Hepatocyte (in vitro differentiated cells): ENCODE data around the gene VAV2. TPM values are rescaled to one million over a fixed set of nuclear protein-coding genes. Genes with fewer than 3 reads are reported as not detected.

Experiments
- DNase-seq: peaks from one replicate; pipeline ENCODE4 v3.0.0-alpha.2; 2016; ENCODE audit warnings: low spot score
- H2AFZ ChIP-seq: fragments of 200-600 bp; sonication (generic); 2 replicates; pipeline ENCODE4 v1.6.0; 2016; ENCODE audit warnings: antibody characterized with exemption, mild to moderate bottlenecking
- H3K27ac ChIP-seq: fragments of 200-600 bp; sonication (generic); 2 replicates; pipeline ENCODE4 v1.5.1; 2016; ENCODE audit warnings: mild to moderate bottlenecking
- H3K27me3 ChIP-seq: fragments of 200-600 bp; sonication (generic); 2 replicates; pipeline ENCODE4 v1.6.1; 2016
- H3K36me3 ChIP-seq: fragments of 200-600 bp; sonication (generic); replicated peaks from 2 replicates; pipeline ENCODE4 v1.5.1; 2016; ENCODE audit warnings: low read depth; ENCODE audit not compliant: insufficient read depth
- H3K4me1 ChIP-seq: fragments of 200-600 bp; sonication (generic); 2 replicates; pipeline ENCODE4 v1.5.1; 2016; ENCODE audit warnings: mild to moderate bottlenecking, moderate library complexity; ENCODE audit not compliant: insufficient read depth
- H3K4me2 ChIP-seq: fragments of 200-600 bp; sonication (generic); 2 replicates; pipeline ENCODE4 v1.6.0; 2016
- H3K4me3 ChIP-seq: fragments of 200-600 bp; sonication (generic); 2 replicates; pipeline ENCODE4 v1.5.1; 2016; ENCODE audit warnings: mild to moderate bottlenecking
- H3K79me2 ChIP-seq: fragments of 200-600 bp; sonication (generic); 2 replicates; pipeline ENCODE4 v1.6.0; 2017; ENCODE audit warnings: mild to moderate bottlenecking
- H3K9me2 ChIP-seq: fragments of 200-600 bp; sonication (generic); replicated peaks from 2 replicates; pipeline ENCODE4 v1.6.0; 2017; ENCODE audit warnings: mild to moderate bottlenecking; ENCODE audit not compliant: insufficient read depth
- H3K9me3 ChIP-seq: fragments of 200-600 bp; sonication (generic); 2 replicates; pipeline ENCODE4 v1.5.1; 2016; ENCODE audit warnings: low read depth, mild to moderate bottlenecking
- H4K20me1 ChIP-seq: fragments of 200-600 bp; sonication (generic); 2 replicates; pipeline ENCODE4 v1.6.0; 2016; ENCODE audit warnings: mild to moderate bottlenecking; ENCODE audit not compliant: insufficient read depth, poor library complexity, severe bottlenecking
- EZH2 ChIP-seq: fragments of 200-600 bp; sonication (generic); IDR thresholded peaks from 2 replicates; pipeline ENCODE4 v1.6.1; 2016; ENCODE audit warnings: antibody characterized with exemption, mild to moderate bottlenecking, borderline replicate concordance
- EZH2phosphoT487 ChIP-seq: fragments of 200-600 bp; sonication (generic); IDR thresholded peaks from one replicate; pipeline ENCODE4 v1.6.1; 2018; ENCODE audit warnings: antibody characterized with exemption, mild to moderate bottlenecking, low read depth, moderate library complexity; ENCODE audit not compliant: unreplicated experiment, severe bottlenecking
- WGBS: methylation state at CpG from one replicate; pipeline ENCODE4 v1.1.6; 2016; ENCODE audit warnings: low lambda C conversion rate; ENCODE audit errors: missing lambda C conversion rate; 5-methylcytosine and 5-hydroxymethylcytosine counted together
- polyA plus RNA-seq: library from polyadenylated mRNA; unstranded; fragments of >200 nt; fragmentation: Nextera tagmentation; extraction: Ambion mirVana; gene quantifications from 2 replicates; pipeline ENCODE4 v1.2.1, GENCODE V29; 2016
- total RNA-seq: library from RNA; depleted of rRNA; stranded (reverse); fragments of >200 nt; gene quantifications from 2 replicates; pipeline ENCODE4 v1.2.3, GENCODE V29; 2014
- TF ChIP-seq, protein P1 (sequence below): fragments of 200-600 bp; sonication (generic); IDR thresholded peaks from 2 replicates; pipeline ENCODE4 v1.5.1; 2016; ENCODE audit warnings: antibody characterized with exemption, mild to moderate bottlenecking; ENCODE audit not compliant: poor library complexity

The VAV2 gene
- total and polyA plus RNA-seq, 2 experiments from 2014 or later: 24.9 to 27.7 TPM

- DNase-seq: no peak
- Histone ChIP-seq H3K4me1 (peaks cover 29% of the 10 kb centered on the region), H3K27ac (no peak overlapping the region), H3K27me3 (no peaks in the 10 kb centered on the region), H4K20me1 (peaks cover 21% of the 10 kb centered on the region), H3K4me3 (no peak overlapping the region), H3K9me2 (no peaks in the 10 kb centered on the region), H3K4me2 (no peak overlapping the region), H3K79me2 (peaks cover 87% of the 10 kb centered on the region), H3K36me3 (no peaks in the 10 kb centered on the region), H3K9me3 (no peaks in the 10 kb centered on the region), H2AFZ (no peak overlapping the region)
- TF ChIP-seq EZH2 (no peak), EZH2phosphoT487 (no peak)
- TF ChIP-seq, protein P1, sequence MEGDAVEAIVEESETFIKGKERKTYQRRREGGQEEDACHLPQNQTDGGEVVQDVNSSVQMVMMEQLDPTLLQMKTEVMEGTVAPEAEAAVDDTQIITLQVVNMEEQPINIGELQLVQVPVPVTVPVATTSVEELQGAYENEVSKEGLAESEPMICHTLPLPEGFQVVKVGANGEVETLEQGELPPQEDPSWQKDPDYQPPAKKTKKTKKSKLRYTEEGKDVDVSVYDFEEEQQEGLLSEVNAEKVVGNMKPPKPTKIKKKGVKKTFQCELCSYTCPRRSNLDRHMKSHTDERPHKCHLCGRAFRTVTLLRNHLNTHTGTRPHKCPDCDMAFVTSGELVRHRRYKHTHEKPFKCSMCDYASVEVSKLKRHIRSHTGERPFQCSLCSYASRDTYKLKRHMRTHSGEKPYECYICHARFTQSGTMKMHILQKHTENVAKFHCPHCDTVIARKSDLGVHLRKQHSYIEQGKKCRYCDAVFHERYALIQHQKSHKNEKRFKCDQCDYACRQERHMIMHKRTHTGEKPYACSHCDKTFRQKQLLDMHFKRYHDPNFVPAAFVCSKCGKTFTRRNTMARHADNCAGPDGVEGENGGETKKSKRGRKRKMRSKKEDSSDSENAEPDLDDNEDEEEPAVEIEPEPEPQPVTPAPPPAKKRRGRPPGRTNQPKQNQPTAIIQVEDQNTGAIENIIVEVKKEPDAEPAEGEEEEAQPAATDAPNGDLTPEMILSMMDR: no peak
- WGBS: 80% methylated on average over 27 of the region's 27 CpGs
Measured at GRCh38 chr9:133919253-133920115, 72.6 kb downstream of the VAV2 start.

DNA sequence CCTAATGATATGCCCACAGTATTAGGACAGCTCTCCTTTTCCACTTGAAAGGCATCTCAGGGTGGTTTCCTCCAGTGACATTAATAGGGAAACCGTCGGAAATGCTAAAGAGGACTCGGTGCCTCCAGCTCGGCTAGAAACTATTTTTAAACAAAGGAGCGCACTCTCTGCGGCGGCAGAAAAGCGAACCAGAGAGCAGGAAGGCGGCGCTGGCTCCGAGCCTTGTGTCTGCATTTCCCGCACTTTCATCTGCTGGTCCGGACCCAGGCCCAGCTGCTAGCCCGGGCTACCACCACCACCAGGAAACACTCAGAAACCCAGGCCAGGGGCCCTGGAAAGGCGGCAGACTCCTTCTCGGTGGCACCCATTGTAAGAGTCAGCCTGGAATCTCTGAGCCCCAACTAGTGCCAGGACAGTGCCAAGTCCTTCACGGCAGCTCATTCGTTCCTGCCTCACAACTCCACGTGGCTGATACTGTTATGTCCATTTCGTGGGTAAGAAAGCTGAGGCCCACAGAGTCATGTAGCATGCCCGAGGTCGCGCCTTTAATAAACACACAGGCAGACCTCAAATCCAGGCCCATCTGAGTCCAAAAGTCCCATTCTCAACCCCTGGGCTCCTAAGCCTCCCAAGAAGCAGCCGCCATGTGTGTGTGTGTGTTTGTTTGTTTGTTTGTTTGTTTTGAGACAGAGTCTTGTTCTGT lies 73.9 kb downstream of the VAV2 start:
- no peak overlapping the region for H3K4me2 ChIP-seq
- TF ChIP-seq EZH2 (no peak), EZH2phosphoT487 (no peak)
- TF ChIP-seq, protein P1: no peak
- H3K36me3 ChIP-seq: no peaks in the 10 kb centered on the region
- peak overlapping the region; percentile 57 for H3K27ac ChIP-seq
- H2AFZ ChIP-seq: no peak overlapping the region
- DNase-seq: no peak
- H3K79me2 ChIP-seq: peaks cover 87% of the 10 kb centered on the region
- no peaks in the 10 kb centered on the region for H3K27me3 ChIP-seq
- 91% methylated on average over 24 of the region's 24 CpGs for WGBS
- H3K4me1 ChIP-seq: peaks cover 29% of the 10 kb centered on the region
- H3K4me3 ChIP-seq: no peak overlapping the region
- no peaks in the 10 kb centered on the region for H3K9me2 ChIP-seq
- H3K9me3 ChIP-seq: no peaks in the 10 kb centered on the region
- H4K20me1 ChIP-seq: peaks cover 21% of the 10 kb centered on the region

DNA sequence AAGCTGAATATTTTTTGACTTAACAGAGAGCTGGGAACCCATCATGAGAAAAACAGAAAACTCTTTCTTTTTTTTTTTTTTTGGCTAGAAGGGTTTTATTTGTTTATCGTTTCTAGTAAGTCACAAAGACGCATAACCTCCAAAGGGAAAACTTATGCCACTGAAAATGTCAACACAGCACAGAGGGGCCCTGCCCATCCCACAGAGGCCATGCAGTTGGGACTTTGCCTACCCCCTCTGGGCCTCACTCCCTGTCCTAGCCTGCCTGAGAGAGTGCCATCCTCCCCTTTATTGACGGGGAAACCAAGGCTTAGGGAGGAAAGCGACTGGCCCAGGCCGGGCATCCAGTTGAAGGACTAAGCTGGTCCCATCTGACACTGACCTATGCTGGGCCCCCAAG lies 74.7 kb downstream of the VAV2 start:
- Histone ChIP-seq H3K4me3 (no peak overlapping the region), H3K36me3 (no peaks in the 10 kb centered on the region), H3K27ac (peak overlapping the region; percentile 57), H4K20me1 (peaks cover 16% of the 10 kb centered on the region), H2AFZ (no peak overlapping the region), H3K9me2 (no peaks in the 10 kb centered on the region), H3K4me2 (peak overlapping the region; percentile 59), H3K79me2 (peaks cover 87% of the 10 kb centered on the region), H3K4me1 (peaks cover 29% of the 10 kb centered on the region), H3K9me3 (no peaks in the 10 kb centered on the region), H3K27me3 (no peaks in the 10 kb centered on the region)
- TF ChIP-seq, protein P1: no peak
- no peak for TF ChIP-seq EZH2phosphoT487
- no peak for TF ChIP-seq EZH2
- no peak for DNase-seq
- WGBS: 55% methylated on average over 5 of the region's 5 CpGs
